HepG2 (cell line): ENCODE data around the gene DNAJA3. TPM values are rescaled to one million over a fixed set of nuclear protein-coding genes. Genes with fewer than 3 reads are reported as not detected.

Experiments used
- ATAC-seq: fragments of 200-7000 bp; cut with Tn5 transposase; 3 replicates; pipeline ENCODE4 v1.9.1; 2020; ENCODE audit warnings: mild to moderate bottlenecking, moderate library complexity
- BruUV-seq: library from RNA; stranded (reverse); fragments of 400-500 nt; replicated peaks from 2 replicates; lab custom pipeline; 2021; lab: Mats Ljungman, UMichigan
- CTCF ChIA-PET: fragments of 300-600 bp; formaldehyde crosslinking; extraction: SDS; loops from one replicate; lab custom pipeline; 2021; ENCODE audit warnings: low total read pairs, inconsistent platforms, low intra/inter-chr PET ratio; lab: Yijun Ruan, JAX
- POLR2A ChIA-PET: fragments of 350-600 bp; sonication (Branson Sonifier 250); formaldehyde crosslinking; loops from one replicate; lab custom pipeline; 2020; ENCODE audit warnings: antibody characterized with exemption, inconsistent platforms; lab: Yijun Ruan, JAX
- DNase-seq: peaks from one replicate; pipeline ENCODE4 v3.0.0-alpha.2; 2015; ENCODE audit warnings: low spot score
- FAIRE-seq: peaks from 3 replicates; lab custom pipeline; 2011; peaks lifted over from hg19 to GRCh38; lab: Jason Lieb, UNC
- H2AFZ ChIP-seq: one replicate; pipeline ENCODE4 v1.6.1; 2011; ENCODE audit warnings: low read length, inconsistent platforms
- H3K27ac ChIP-seq: fragments of 300-600 bp; 3 replicates; pipeline ENCODE4 v1.8.0; 2011; ENCODE audit warnings: mixed run types, mild to moderate bottlenecking, mixed read lengths, low read length, inconsistent platforms; ENCODE audit not compliant: insufficient read depth; ENCODE audit errors: extremely low read length
- H3K27me3 ChIP-seq, 2 experiments: fragments of 200-600 bp in 1 of 2; 2 replicates in 1 of 2; 3 replicates in 1 of 2; pipeline versions ENCODE4 v1.6.0 to v1.8.0; 2011; ENCODE audit warnings: low read length in 2 of 2, mild to moderate bottlenecking in 2 of 2, moderate library complexity in 2 of 2, inconsistent platforms in 1 of 2; ENCODE audit not compliant: insufficient read depth in 2 of 2, control insufficient read depth in 1 of 2
- H3K36me3 ChIP-seq, 2 experiments: fragments of 200-600 bp in 1 of 2; replicated peaks in 1 of 2; 2 replicates in 1 of 2; 3 replicates in 1 of 2; pipeline versions ENCODE4 v1.5.1 to v1.8.0; 2011; ENCODE audit warnings: low read length in 2 of 2, inconsistent platforms in 1 of 2; ENCODE audit not compliant: insufficient read depth in 2 of 2, control insufficient read depth in 1 of 2
- H3K4me1 ChIP-seq: 2 replicates; pipeline ENCODE4 v1.5.1; 2012; ENCODE audit warnings: low read length, inconsistent platforms; ENCODE audit not compliant: insufficient read depth
- H3K4me2 ChIP-seq: 2 replicates; pipeline ENCODE4 v1.6.0; 2011; ENCODE audit warnings: low read depth, low read length, inconsistent platforms
- H3K4me3 ChIP-seq, 3 experiments: fragments of 200-600 bp in 1 of 3; sonication (generic), shearing (Covaris generic) in 1 of 3; replicated peaks in 1 of 3; 2 replicates each; pipeline ENCODE4 v1.5.1; 2011 to 2016; ENCODE audit warnings: low read length in 3 of 3, inconsistent platforms in 2 of 3, low read depth in 2 of 3, mild to moderate bottlenecking in 2 of 3, control low read depth in 1 of 3, mixed read lengths in 1 of 3; ENCODE audit not compliant: insufficient read depth in 1 of 3
- H3K79me2 ChIP-seq: one replicate; pipeline ENCODE4 v1.6.1; 2011; ENCODE audit warnings: low read length, inconsistent platforms; ENCODE audit not compliant: insufficient read depth
- H3K9ac ChIP-seq: 2 replicates; pipeline ENCODE4 v1.6.0; 2011; ENCODE audit warnings: mild to moderate bottlenecking, low read depth, low read length, inconsistent platforms; ENCODE audit not compliant: insufficient read depth
- H3K9me3 ChIP-seq: 2 replicates; pipeline ENCODE4 v1.5.1; 2012; ENCODE audit warnings: mild to moderate bottlenecking, low read length
- H4K20me1 ChIP-seq: 2 replicates; pipeline ENCODE4 v1.6.0; 2011; ENCODE audit warnings: inconsistent platforms, mild to moderate bottlenecking, low read length, moderate library complexity; ENCODE audit not compliant: insufficient read depth
- CHCHD3 ChIP-seq: sonication (generic); formaldehyde crosslinking; IDR thresholded peaks from 2 replicates; pipeline ENCODE4 v1.8.0; 2022; ENCODE audit warnings: mild to moderate bottlenecking, missing genetic modification reagents, moderate library complexity
- EP300 ChIP-seq, 3 experiments: sonication (generic) in 1 of 3; formaldehyde crosslinking in 1 of 3; IDR thresholded peaks; 2 replicates each; pipeline versions ENCODE4 v1.5.1 to v1.6.1; 2011 to 2020; ENCODE audit warnings: low read depth in 2 of 3, low read length in 2 of 3, borderline replicate concordance in 1 of 3, improper control_type of control experiment in 1 of 3, mild to moderate bottlenecking in 1 of 3, missing genetic modification reagents in 1 of 3, moderate library complexity in 1 of 3
- FOXC1 ChIP-seq: sonication (generic); formaldehyde crosslinking; IDR thresholded peaks from 2 replicates; pipeline ENCODE4 v1.8.0; 2022; ENCODE audit warnings: mild to moderate bottlenecking, missing genetic modification reagents, borderline replicate concordance
- HNRNPL ChIP-seq: fragments of 200-400 bp; formaldehyde crosslinking; IDR thresholded peaks from 2 replicates; pipeline ENCODE4 v1.6.1; 2017; ENCODE audit warnings: mild to moderate bottlenecking, low read depth, low read length
- WIZ ChIP-seq: sonication (generic); formaldehyde crosslinking; IDR thresholded peaks from 2 replicates; pipeline ENCODE4 v1.5.1; 2020; ENCODE audit warnings: mild to moderate bottlenecking, missing genetic modification reagents
- ZFP62 ChIP-seq: sonication (generic); formaldehyde crosslinking; IDR thresholded peaks from 2 replicates; pipeline ENCODE4 v1.4.0; 2020; ENCODE audit warnings: missing genetic modification reagents
- ZNF878 ChIP-seq: sonication (generic); formaldehyde crosslinking; IDR thresholded peaks from 2 replicates; pipeline ENCODE4 v1.8.1; 2023; ENCODE audit warnings: mild to moderate bottlenecking, missing genetic modification reagents, moderate library complexity
- WGBS: methylation state at CpG from one replicate; pipeline ENCODE4 v1.1.6; 2017; ENCODE audit warnings: low lambda C conversion rate; 5-methylcytosine and 5-hydroxymethylcytosine counted together
- in situ Hi-C: cut with HindIII; loops from 2 replicates; pipeline ENCODE4 v1.10.0; 2017; ENCODE audit warnings: low pct_unique_long_range_greater_than_20kb; ENCODE audit not compliant: extremely low pct_ligation_motif_present
- intact Hi-C: fragments of 100-400 bp; cut with micrococcal nuclease; formaldehyde crosslinking; loops from one replicate; pipeline ENCODE4 v1.10.0; 2022; ENCODE audit not compliant: unreplicated experiment
- polyA plus RNA-seq, 8 experiments: library from polyadenylated mRNA; depleted of rRNA in 3 of 8; stranded (reverse) in 7 of 8; unstranded in 1 of 8; fragments of >200 nt; fragmentation: Illumina TruSeq in 4 of 8; extraction: Trizol in 4 of 8; gene quantifications; 2 replicates each; pipeline versions ENCODE4 v1.2.1 to v1.2.3, GENCODE V29; 2011 to 2016; ENCODE audit warnings: low read depth in 4 of 8, missing spikeins in 1 of 8, mixed read lengths in 1 of 8; ENCODE audit not compliant: insufficient read depth in 1 of 8
- total RNA-seq, 5 experiments: library from RNA; depleted of rRNA; stranded (reverse); fragments of >200 nt; fragmentation: Illumina TruSeq; extraction: Trizol; gene quantifications; 2 replicates each; pipeline ENCODE4 v1.2.3, GENCODE V29; 2016; ENCODE audit warnings: low read depth in 1 of 5
- TF ChIP-seq, protein P1 (sequence below): sonication (generic); formaldehyde crosslinking; IDR thresholded peaks from 2 replicates; pipeline ENCODE4 v1.4.0; 2020; ENCODE audit warnings: missing genetic modification reagents, borderline replicate concordance
- TF ChIP-seq, protein P2 (sequence below): sonication (generic); formaldehyde crosslinking; IDR thresholded peaks from 2 replicates; pipeline ENCODE4 v1.9.0; 2021; ENCODE audit warnings: missing genetic modification reagents, mild to moderate bottlenecking, borderline replicate concordance
- TF ChIP-seq, protein P3 (sequence below): sonication (generic); formaldehyde crosslinking; IDR thresholded peaks from 2 replicates; pipeline ENCODE4 v1.4.0; 2020; ENCODE audit warnings: missing genetic modification reagents
- TF ChIP-seq, protein P4 (sequence below): sonication (generic); formaldehyde crosslinking; IDR thresholded peaks from 2 replicates; pipeline ENCODE4 v1.4.0; 2020; ENCODE audit warnings: missing genetic modification reagents, mild to moderate bottlenecking, borderline replicate concordance
- TF ChIP-seq, protein P5 (sequence below): sonication (generic); formaldehyde crosslinking; IDR thresholded peaks from 2 replicates; pipeline ENCODE4 v1.8.1; 2022; ENCODE audit warnings: low read depth, mild to moderate bottlenecking, missing genetic modification reagents

DNAJA3 gene
- total and polyA plus RNA-seq, 2 of the 13 experiments (the other 11 are each of a cell fraction or from before 2014, with no cell fraction given) = 77.0 to 83.3 TPM

DNA sequence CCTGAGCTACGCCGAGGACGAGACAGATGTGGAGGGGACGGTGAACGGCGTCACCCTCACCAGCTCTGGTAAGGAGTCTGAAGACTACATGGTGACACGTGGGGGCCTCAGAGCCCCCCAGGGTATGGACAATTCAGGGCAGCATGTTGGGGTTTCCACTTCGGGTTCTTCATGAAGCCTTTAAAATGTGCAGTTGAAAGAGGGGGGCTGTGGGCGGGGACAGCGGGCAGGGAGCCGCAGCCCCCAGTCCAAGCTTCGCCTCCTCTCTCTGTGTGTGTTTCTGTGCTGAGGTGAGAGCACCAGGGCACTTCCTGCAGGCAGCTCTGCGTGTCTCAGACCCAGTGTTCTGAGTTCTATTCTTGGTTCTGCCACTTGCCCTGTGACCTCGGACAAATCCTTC, 24.8 kb downstream of the DNAJA3 start:
- no peak for DNase-seq
- ChIA-PET CTCF (no interaction called here), POLR2A (interaction anchor here (1.1 kb wide), 1 partner anchor 19 kb away, joined by 3 read pairs; no protein-coding TSS in a partner anchor)
- FAIRE-seq = no peak
- H3K79me2 ChIP-seq = no peaks in the 10 kb centered on the region
- H3K4me2 ChIP-seq = no peak overlapping the region
- H3K4me1 ChIP-seq = no peaks in the 10 kb centered on the region
- H3K27ac ChIP-seq = no peak overlapping the region
- no peak for ATAC-seq
- WGBS = 95% methylated on average over 6 of the region's 14 CpGs
- in situ Hi-C loops (no loop called here), intact Hi-C loops (no loop called here)
- H4K20me1 ChIP-seq = no peaks in the 10 kb centered on the region
- no peaks in the 10 kb centered on the region for H3K9me3 ChIP-seq
- peaks cover 35 to 76% of the 10 kb centered on the region in 2 experiments for H3K36me3 ChIP-seq
- H3K27me3 ChIP-seq = no peaks in the 10 kb centered on the region
- no peak overlapping the region for H2AFZ ChIP-seq
- H3K4me3 ChIP-seq = no peak overlapping the region
- BruUV-seq = no TSS peak
- H3K9ac ChIP-seq = no peak overlapping the region
- TF ChIP-seq, protein P1, sequence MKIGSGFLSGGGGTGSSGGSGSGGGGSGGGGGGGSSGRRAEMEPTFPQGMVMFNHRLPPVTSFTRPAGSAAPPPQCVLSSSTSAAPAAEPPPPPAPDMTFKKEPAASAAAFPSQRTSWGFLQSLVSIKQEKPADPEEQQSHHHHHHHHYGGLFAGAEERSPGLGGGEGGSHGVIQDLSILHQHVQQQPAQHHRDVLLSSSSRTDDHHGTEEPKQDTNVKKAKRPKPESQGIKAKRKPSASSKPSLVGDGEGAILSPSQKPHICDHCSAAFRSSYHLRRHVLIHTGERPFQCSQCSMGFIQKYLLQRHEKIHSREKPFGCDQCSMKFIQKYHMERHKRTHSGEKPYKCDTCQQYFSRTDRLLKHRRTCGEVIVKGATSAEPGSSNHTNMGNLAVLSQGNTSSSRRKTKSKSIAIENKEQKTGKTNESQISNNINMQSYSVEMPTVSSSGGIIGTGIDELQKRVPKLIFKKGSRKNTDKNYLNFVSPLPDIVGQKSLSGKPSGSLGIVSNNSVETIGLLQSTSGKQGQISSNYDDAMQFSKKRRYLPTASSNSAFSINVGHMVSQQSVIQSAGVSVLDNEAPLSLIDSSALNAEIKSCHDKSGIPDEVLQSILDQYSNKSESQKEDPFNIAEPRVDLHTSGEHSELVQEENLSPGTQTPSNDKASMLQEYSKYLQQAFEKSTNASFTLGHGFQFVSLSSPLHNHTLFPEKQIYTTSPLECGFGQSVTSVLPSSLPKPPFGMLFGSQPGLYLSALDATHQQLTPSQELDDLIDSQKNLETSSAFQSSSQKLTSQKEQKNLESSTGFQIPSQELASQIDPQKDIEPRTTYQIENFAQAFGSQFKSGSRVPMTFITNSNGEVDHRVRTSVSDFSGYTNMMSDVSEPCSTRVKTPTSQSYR (CRISPR knock-in tag) = no peak
- TF ChIP-seq, protein P2, sequence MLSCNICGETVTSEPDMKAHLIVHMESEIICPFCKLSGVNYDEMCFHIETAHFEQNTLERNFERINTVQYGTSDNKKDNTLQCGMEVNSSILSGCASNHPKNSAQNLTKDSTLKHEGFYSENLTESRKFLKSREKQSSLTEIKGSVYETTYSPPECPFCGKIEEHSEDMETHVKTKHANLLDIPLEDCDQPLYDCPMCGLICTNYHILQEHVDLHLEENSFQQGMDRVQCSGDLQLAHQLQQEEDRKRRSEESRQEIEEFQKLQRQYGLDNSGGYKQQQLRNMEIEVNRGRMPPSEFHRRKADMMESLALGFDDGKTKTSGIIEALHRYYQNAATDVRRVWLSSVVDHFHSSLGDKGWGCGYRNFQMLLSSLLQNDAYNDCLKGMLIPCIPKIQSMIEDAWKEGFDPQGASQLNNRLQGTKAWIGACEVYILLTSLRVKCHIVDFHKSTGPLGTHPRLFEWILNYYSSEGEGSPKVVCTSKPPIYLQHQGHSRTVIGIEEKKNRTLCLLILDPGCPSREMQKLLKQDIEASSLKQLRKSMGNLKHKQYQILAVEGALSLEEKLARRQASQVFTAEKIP (CRISPR knock-in tag) = no peak
- TF ChIP-seq ZNF878 (no peak), HNRNPL (no peak), CHCHD3 (no peak), FOXC1 (CRISPR knock-in tag) (no peak), EP300 (IDR thresholded peaks at IDR 0.05; ENCODE audit: low read depth in 2 of 2, low read length in 2 of 2) (no peak), EP300 (CRISPR knock-in tag; IDR thresholded peaks at IDR 0.05; ENCODE audit: borderline replicate concordance) (no peak), ZFP62 (no peak), WIZ (CRISPR knock-in tag) (no peak)
- TF ChIP-seq, protein P3, sequence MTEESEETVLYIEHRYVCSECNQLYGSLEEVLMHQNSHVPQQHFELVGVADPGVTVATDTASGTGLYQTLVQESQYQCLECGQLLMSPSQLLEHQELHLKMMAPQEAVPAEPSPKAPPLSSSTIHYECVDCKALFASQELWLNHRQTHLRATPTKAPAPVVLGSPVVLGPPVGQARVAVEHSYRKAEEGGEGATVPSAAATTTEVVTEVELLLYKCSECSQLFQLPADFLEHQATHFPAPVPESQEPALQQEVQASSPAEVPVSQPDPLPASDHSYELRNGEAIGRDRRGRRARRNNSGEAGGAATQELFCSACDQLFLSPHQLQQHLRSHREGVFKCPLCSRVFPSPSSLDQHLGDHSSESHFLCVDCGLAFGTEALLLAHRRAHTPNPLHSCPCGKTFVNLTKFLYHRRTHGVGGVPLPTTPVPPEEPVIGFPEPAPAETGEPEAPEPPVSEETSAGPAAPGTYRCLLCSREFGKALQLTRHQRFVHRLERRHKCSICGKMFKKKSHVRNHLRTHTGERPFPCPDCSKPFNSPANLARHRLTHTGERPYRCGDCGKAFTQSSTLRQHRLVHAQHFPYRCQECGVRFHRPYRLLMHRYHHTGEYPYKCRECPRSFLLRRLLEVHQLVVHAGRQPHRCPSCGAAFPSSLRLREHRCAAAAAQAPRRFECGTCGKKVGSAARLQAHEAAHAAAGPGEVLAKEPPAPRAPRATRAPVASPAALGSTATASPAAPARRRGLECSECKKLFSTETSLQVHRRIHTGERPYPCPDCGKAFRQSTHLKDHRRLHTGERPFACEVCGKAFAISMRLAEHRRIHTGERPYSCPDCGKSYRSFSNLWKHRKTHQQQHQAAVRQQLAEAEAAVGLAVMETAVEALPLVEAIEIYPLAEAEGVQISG (CRISPR knock-in tag) = no peak
- TF ChIP-seq, protein P4, sequence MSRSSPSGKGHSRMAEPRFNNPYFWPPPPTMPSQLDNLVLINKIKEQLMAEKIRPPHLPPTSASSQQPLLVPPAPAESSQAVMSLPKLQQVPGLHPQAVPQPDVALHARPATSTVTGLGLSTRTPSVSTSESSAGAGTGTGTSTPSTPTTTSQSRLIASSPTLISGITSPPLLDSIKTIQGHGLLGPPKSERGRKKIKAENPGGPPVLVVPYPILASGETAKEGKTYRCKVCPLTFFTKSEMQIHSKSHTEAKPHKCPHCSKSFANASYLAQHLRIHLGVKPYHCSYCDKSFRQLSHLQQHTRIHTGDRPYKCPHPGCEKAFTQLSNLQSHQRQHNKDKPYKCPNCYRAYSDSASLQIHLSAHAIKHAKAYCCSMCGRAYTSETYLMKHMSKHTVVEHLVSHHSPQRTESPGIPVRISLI = no peak
- TF ChIP-seq, protein P5, sequence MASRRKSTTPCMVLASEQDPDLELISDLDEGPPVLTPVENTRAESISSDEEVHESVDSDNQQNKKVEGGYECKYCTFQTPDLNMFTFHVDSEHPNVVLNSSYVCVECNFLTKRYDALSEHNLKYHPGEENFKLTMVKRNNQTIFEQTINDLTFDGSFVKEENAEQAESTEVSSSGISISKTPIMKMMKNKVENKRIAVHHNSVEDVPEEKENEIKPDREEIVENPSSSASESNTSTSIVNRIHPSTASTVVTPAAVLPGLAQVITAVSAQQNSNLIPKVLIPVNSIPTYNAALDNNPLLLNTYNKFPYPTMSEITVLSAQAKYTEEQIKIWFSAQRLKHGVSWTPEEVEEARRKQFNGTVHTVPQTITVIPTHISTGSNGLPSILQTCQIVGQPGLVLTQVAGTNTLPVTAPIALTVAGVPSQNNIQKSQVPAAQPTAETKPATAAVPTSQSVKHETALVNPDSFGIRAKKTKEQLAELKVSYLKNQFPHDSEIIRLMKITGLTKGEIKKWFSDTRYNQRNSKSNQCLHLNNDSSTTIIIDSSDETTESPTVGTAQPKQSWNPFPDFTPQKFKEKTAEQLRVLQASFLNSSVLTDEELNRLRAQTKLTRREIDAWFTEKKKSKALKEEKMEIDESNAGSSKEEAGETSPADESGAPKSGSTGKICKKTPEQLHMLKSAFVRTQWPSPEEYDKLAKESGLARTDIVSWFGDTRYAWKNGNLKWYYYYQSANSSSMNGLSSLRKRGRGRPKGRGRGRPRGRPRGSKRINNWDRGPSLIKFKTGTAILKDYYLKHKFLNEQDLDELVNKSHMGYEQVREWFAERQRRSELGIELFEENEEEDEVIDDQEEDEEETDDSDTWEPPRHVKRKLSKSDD (CRISPR knock-in tag) = no peak
